GM23338 (cell line): ENCODE results near the gene JARID2. TPM values are rescaled to one million over a fixed set of nuclear protein-coding genes. Genes with fewer than 3 reads are reported as not detected.
A peak's percentile ranks its signal among the peaks of the same experiment; 100 is the strongest.

Source experiments
- ATAC-seq: fragments of 200-7000 bp; cut with Tn5 transposase; 3 replicates; pipeline ENCODE4 v1.9.1; 2020
- DNase-seq: peaks from one replicate; pipeline ENCODE4 v3.0.0-alpha.2; 2015; ENCODE audit warnings: low spot score
- H2AFZ ChIP-seq: fragments of 200-600 bp; sonication (generic); 2 replicates; pipeline ENCODE4 v1.8.0; 2016; ENCODE audit warnings: antibody characterized with exemption, mild to moderate bottlenecking, moderate library complexity
- H3F3A ChIP-seq: fragments of 200-600 bp; sonication (generic); replicated peaks from 2 replicates; pipeline ENCODE4 v1.8.0; 2017; ENCODE audit warnings: antibody characterized with exemption, mixed run types, low read depth
- H3K27ac ChIP-seq: fragments of 200-600 bp; sonication (generic); 2 replicates; pipeline ENCODE4 v1.6.1; 2016; ENCODE audit warnings: low read depth
- H3K27me3 ChIP-seq: fragments of 200-600 bp; sonication (generic); 2 replicates; pipeline ENCODE4 v1.8.0; 2016; ENCODE audit warnings: mild to moderate bottlenecking, mixed run types, moderate library complexity; ENCODE audit not compliant: insufficient read depth
- H3K36me3 ChIP-seq: fragments of 200-600 bp; sonication (generic); 2 replicates; pipeline ENCODE4 v1.8.0; 2016; ENCODE audit warnings: mild to moderate bottlenecking; ENCODE audit not compliant: insufficient read depth
- H3K4me1 ChIP-seq: fragments of 200-600 bp; sonication (generic); 2 replicates; pipeline ENCODE4 v1.8.0; 2016; ENCODE audit warnings: mild to moderate bottlenecking, moderate library complexity; ENCODE audit not compliant: insufficient read depth
- H3K4me2 ChIP-seq: fragments of 200-600 bp; sonication (generic); 2 replicates; pipeline ENCODE4 v1.7.1; 2017; ENCODE audit warnings: mixed run types
- H3K4me3 ChIP-seq: fragments of 200-600 bp; sonication (generic); 2 replicates; pipeline ENCODE4 v1.6.1; 2016; ENCODE audit warnings: mixed run types
- H3K79me2 ChIP-seq: fragments of 200-600 bp; sonication (generic); replicated peaks from 2 replicates; pipeline ENCODE4 v1.8.0; 2017; ENCODE audit warnings: mild to moderate bottlenecking; ENCODE audit not compliant: insufficient read depth
- H3K9me2 ChIP-seq: fragments of 200-600 bp; sonication (generic); 2 replicates; pipeline ENCODE4 v1.8.0; 2017; ENCODE audit not compliant: insufficient read depth
- H4K20me1 ChIP-seq: fragments of 200-600 bp; sonication (generic); replicated peaks from 2 replicates; pipeline ENCODE4 v1.8.0; 2017; ENCODE audit warnings: mild to moderate bottlenecking; ENCODE audit not compliant: insufficient read depth
- H3K27ac Mint-ChIP-seq: 2 replicates; pipeline ENCODE4 v1.8.0; 2020; ENCODE audit warnings: inconsistent platforms, mild to moderate bottlenecking, moderate library complexity, mixed read lengths
- H3K27me3 Mint-ChIP-seq: 3 replicates; pipeline ENCODE4 v1.8.0; 2022; ENCODE audit warnings: low read depth, mild to moderate bottlenecking, moderate library complexity, mixed read lengths, inconsistent platforms; ENCODE audit not compliant: insufficient read depth, poor library complexity
- H3K36me3 Mint-ChIP-seq: 3 replicates; pipeline ENCODE4 v1.8.0; 2021; ENCODE audit warnings: low read depth, mild to moderate bottlenecking, inconsistent platforms, moderate library complexity, mixed read lengths
- H3K4me1 Mint-ChIP-seq: 3 replicates; pipeline ENCODE4 v1.8.0; 2020; ENCODE audit warnings: mild to moderate bottlenecking, inconsistent platforms, mixed read lengths
- H3K4me3 Mint-ChIP-seq: 3 replicates; pipeline ENCODE4 v1.8.0; 2021; ENCODE audit warnings: moderate library complexity, mild to moderate bottlenecking, inconsistent platforms, mixed read lengths
- H3K9me3 Mint-ChIP-seq: 3 replicates; pipeline ENCODE4 v1.8.0; 2020; ENCODE audit warnings: moderate library complexity, mild to moderate bottlenecking, inconsistent platforms, mixed read lengths
- CREB1 ChIP-seq: fragments of 250-450 bp; sonication (Bioruptor Pico); IDR thresholded peaks from 2 replicates; pipeline ENCODE4 v1.5.0; 2020; ENCODE audit warnings: low read depth, mild to moderate bottlenecking, moderate library complexity
- CTCF ChIP-seq, 2 experiments: fragments of 200-600 bp in 1 of 2; sonication (generic) in 1 of 2; conservative IDR thresholded peaks; 2 replicates each; pipeline versions ENCODE4 v1.5.1 to v1.6.1; 2016 to 2017; ENCODE audit warnings: antibody characterized with exemption in 2 of 2, low read depth in 2 of 2, mild to moderate bottlenecking in 2 of 2, moderate library complexity in 1 of 2
- EZH2 ChIP-seq: fragments of 200-600 bp; sonication (generic); IDR thresholded peaks from one replicate; pipeline ENCODE4 v1.8.0; 2017; ENCODE audit warnings: antibody characterized with exemption, mild to moderate bottlenecking, low read depth; ENCODE audit not compliant: unreplicated experiment
- EZH2phosphoT487 ChIP-seq: fragments of 200-600 bp; sonication (generic); IDR thresholded peaks from one replicate; pipeline ENCODE4 v1.8.1; 2018; ENCODE audit warnings: antibody characterized with exemption; ENCODE audit not compliant: unreplicated experiment
- JUNB ChIP-seq: IDR thresholded peaks from one replicate; pipeline ENCODE4 v1.6.1; 2016; ENCODE audit warnings: antibody characterized with exemption; ENCODE audit not compliant: unreplicated experiment
- NANOG ChIP-seq: IDR thresholded peaks from 2 replicates; pipeline ENCODE4 v1.6.1; 2016; ENCODE audit warnings: antibody characterized with exemption, borderline replicate concordance
- POLR2AphosphoS5 ChIP-seq: IDR thresholded peaks from 2 replicates; pipeline ENCODE4 v1.6.1; 2016; ENCODE audit warnings: antibody characterized with exemption, low read depth
- ZNF114 ChIP-seq: fragments of 250-450 bp; sonication (Bioruptor Pico); IDR thresholded peaks from 2 replicates; pipeline ENCODE4 v1.5.0; 2020; ENCODE audit warnings: mild to moderate bottlenecking, moderate library complexity
- ZNF331 ChIP-seq: fragments of 250-450 bp; sonication (Bioruptor Pico); IDR thresholded peaks from 2 replicates; pipeline ENCODE4 v1.5.0; 2020; ENCODE audit warnings: low read depth, mild to moderate bottlenecking, moderate library complexity
- polyA plus RNA-seq: library from polyadenylated mRNA; unstranded; fragments of >200 nt; fragmentation: Nextera tagmentation; extraction: Ambion mirVana; gene quantifications from 2 replicates; pipeline ENCODE4 v1.2.1, GENCODE V29; 2016
- total RNA-seq: library from RNA; depleted of rRNA; stranded (reverse); fragments of >200 nt; shearing (Covaris generic); gene quantifications from 2 replicates; pipeline ENCODE4 v1.2.3, GENCODE V29; 2014
- TF ChIP-seq, protein P1 (sequence below): IDR thresholded peaks from 2 replicates; pipeline ENCODE4 v1.6.1; 2016; ENCODE audit warnings: antibody characterized with exemption

The JARID2 gene
- total and polyA plus RNA-seq, 2 experiments from 2014 or later, result 92.8 to 196 TPM

DNA sequence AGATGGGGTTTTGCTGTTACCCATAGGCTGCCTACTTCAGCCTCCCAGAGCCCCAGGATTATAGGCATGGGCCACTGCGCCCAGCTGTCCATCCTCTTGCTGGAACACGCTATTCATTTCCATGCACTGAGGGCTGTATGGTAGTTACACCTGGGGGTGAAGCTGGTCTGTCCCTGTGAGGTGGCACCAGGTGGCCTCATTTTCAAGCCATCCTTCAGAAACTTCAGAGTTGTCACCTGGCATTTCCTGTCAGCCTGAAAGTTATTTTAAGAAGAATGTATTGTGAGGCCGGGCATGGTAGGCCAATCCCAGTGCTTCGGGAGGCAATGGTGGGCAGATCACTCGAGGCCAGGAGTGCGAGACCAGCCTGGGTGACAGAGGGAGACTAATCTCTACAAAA lies 269.4 kb downstream of the JARID2 start:
- H3K27ac Mint-ChIP-seq, result no peak overlapping the region
- Histone ChIP-seq H3F3A (peaks cover 66% of the 10 kb centered on the region), H3K36me3 (peaks cover 60% of the 10 kb centered on the region)

DNA sequence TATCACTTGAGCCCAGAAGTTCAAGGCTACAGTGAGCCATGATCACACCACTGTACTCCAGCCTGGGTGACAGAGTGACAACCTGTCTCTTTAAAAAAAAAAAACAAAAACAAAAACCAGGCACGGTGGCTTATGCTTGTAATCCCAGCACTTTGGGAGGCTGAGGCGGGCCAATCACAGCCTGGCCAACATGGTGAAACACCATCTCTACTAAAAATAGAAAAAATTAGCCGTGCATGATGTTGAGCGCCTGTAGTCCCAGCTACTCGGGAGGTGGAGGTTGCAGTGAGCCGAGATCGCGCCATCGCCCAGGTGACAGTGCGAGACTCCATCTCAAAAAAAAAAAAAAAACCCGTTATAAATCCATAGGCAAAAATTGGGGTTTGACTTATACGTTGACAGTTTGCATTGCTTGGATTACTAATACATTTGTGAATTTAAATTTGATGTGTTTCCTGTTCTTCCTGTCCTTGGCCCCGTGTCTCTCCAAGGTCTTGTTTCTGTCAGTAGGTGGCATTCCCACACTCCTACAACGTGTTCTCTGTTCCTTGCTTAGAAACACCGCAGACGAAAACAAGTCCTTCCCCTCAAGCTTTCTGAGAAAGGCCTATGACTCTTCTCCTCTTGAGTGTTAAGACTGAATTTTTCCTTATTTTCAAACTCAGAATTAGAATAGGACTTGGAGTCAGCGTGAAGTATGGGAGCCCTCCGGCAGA lies 269.9 kb downstream of the JARID2 start:
- Histone ChIP-seq H3K27me3 (no peaks in the 10 kb centered on the region), H3K4me2 (no peak overlapping the region), H3K4me1 (no peaks in the 10 kb centered on the region), H3K36me3 (peaks cover 62% of the 10 kb centered on the region), H3K79me2 (peaks cover 41% of the 10 kb centered on the region), H2AFZ (no peak overlapping the region), H3K27ac (peak overlapping the region; percentile 51), H3K4me3 (no peak overlapping the region), H3K9me2 (no peaks in the 10 kb centered on the region), H3F3A (peaks cover 66% of the 10 kb centered on the region), H4K20me1 (peaks cover 62% of the 10 kb centered on the region)
- peaks cover 2% of the 10 kb centered on the region; the same call in 2 of the 3 replicates for H3K9me3 Mint-ChIP-seq
- H3K4me3 Mint-ChIP-seq, result no peak overlapping the region
- peaks cover 100% of the 10 kb centered on the region for H3K36me3 Mint-ChIP-seq
- H3K27ac Mint-ChIP-seq, result no peak overlapping the region
- H3K27me3 Mint-ChIP-seq, result peaks cover 78% of the 10 kb centered on the region
- DNase-seq (no peak), ATAC-seq (no peak)
- TF ChIP-seq NANOG (no peak), CTCF (conservative IDR thresholded peaks at IDR 0.05; ENCODE audit: low read depth in 2 of 2) (0 out of 4 replicates have a peak, but pooled peaks of 1 of the 2 experiments have one; percentile 12), JUNB (no peak), CREB1 (CRISPR knock-in tag) (no peak), EZH2 (no peak)
- TF ChIP-seq, protein P1, sequence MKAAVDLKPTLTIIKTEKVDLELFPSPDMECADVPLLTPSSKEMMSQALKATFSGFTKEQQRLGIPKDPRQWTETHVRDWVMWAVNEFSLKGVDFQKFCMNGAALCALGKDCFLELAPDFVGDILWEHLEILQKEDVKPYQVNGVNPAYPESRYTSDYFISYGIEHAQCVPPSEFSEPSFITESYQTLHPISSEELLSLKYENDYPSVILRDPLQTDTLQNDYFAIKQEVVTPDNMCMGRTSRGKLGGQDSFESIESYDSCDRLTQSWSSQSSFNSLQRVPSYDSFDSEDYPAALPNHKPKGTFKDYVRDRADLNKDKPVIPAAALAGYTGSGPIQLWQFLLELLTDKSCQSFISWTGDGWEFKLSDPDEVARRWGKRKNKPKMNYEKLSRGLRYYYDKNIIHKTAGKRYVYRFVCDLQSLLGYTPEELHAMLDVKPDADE, result no peak
- H3K4me1 Mint-ChIP-seq, result peaks cover 21% of the 10 kb centered on the region; the same call in 2 of the 3 replicates

More for the DNA sequence above, 269.4 kb downstream of the JARID2 start:
- no peaks in the 10 kb centered on the region for H3K4me1 ChIP-seq
- ATAC-seq (no peak), DNase-seq (no peak)
- TF ChIP-seq POLR2AphosphoS5 (no peak), EZH2phosphoT487 (no peak), ZNF331 (no peak), ZNF114 (CRISPR knock-in tag) (no peak), JUNB (no peak), EZH2 (no peak), NANOG (no peak), CREB1 (CRISPR knock-in tag) (no peak)
- TF ChIP-seq, protein P1, result no peak
- Mint-ChIP-seq H3K36me3 (peaks cover 100% of the 10 kb centered on the region), H3K27me3 (peaks cover 81% of the 10 kb centered on the region), H3K4me1 (peaks cover 21% of the 10 kb centered on the region; the same call in 2 of the 3 replicates), H3K9me3 (peaks cover 2% of the 10 kb centered on the region; the same call in 2 of the 3 replicates), H3K4me3 (no peak overlapping the region)
- no peak overlapping the region for H3K4me3 ChIP-seq
- H3K27me3 ChIP-seq, result no peaks in the 10 kb centered on the region
- H3K79me2 ChIP-seq, result peaks cover 47% of the 10 kb centered on the region
- peak overlapping the region; percentile 51; the same call in 1 of the 2 replicates for H3K27ac ChIP-seq
- H3K4me2 ChIP-seq, result no peak overlapping the region
- H3K9me2 ChIP-seq, result no peaks in the 10 kb centered on the region
- peaks cover 67% of the 10 kb centered on the region for H4K20me1 ChIP-seq
- no peak overlapping the region for H2AFZ ChIP-seq
